Hepatocyte (in vitro differentiated cells): Measurements from ENCODE around the gene PTPN4. TPM values are rescaled to one million over a fixed set of nuclear protein-coding genes. Genes with fewer than 3 reads are reported as not detected.

Source experiments
- DNase-seq: peaks from one replicate; pipeline ENCODE4 v3.0.0-alpha.2; 2016; ENCODE audit warnings: low spot score
- H2AFZ ChIP-seq: fragments of 200-600 bp; sonication (generic); 2 replicates; pipeline ENCODE4 v1.6.0; 2016; ENCODE audit warnings: antibody characterized with exemption, mild to moderate bottlenecking
- H3K27ac ChIP-seq: fragments of 200-600 bp; sonication (generic); 2 replicates; pipeline ENCODE4 v1.5.1; 2016; ENCODE audit warnings: mild to moderate bottlenecking
- H3K27me3 ChIP-seq: fragments of 200-600 bp; sonication (generic); 2 replicates; pipeline ENCODE4 v1.6.1; 2016
- H3K36me3 ChIP-seq: fragments of 200-600 bp; sonication (generic); replicated peaks from 2 replicates; pipeline ENCODE4 v1.5.1; 2016; ENCODE audit warnings: low read depth; ENCODE audit not compliant: insufficient read depth
- H3K4me1 ChIP-seq: fragments of 200-600 bp; sonication (generic); 2 replicates; pipeline ENCODE4 v1.5.1; 2016; ENCODE audit warnings: mild to moderate bottlenecking, moderate library complexity; ENCODE audit not compliant: insufficient read depth
- H3K4me2 ChIP-seq: fragments of 200-600 bp; sonication (generic); 2 replicates; pipeline ENCODE4 v1.6.0; 2016
- H3K4me3 ChIP-seq: fragments of 200-600 bp; sonication (generic); 2 replicates; pipeline ENCODE4 v1.5.1; 2016; ENCODE audit warnings: mild to moderate bottlenecking
- H3K79me2 ChIP-seq: fragments of 200-600 bp; sonication (generic); 2 replicates; pipeline ENCODE4 v1.6.0; 2017; ENCODE audit warnings: mild to moderate bottlenecking
- H3K9me2 ChIP-seq: fragments of 200-600 bp; sonication (generic); replicated peaks from 2 replicates; pipeline ENCODE4 v1.6.0; 2017; ENCODE audit warnings: mild to moderate bottlenecking; ENCODE audit not compliant: insufficient read depth
- H3K9me3 ChIP-seq: fragments of 200-600 bp; sonication (generic); 2 replicates; pipeline ENCODE4 v1.5.1; 2016; ENCODE audit warnings: low read depth, mild to moderate bottlenecking
- H4K20me1 ChIP-seq: fragments of 200-600 bp; sonication (generic); 2 replicates; pipeline ENCODE4 v1.6.0; 2016; ENCODE audit warnings: mild to moderate bottlenecking; ENCODE audit not compliant: insufficient read depth, poor library complexity, severe bottlenecking
- EZH2 ChIP-seq: fragments of 200-600 bp; sonication (generic); IDR thresholded peaks from 2 replicates; pipeline ENCODE4 v1.6.1; 2016; ENCODE audit warnings: antibody characterized with exemption, mild to moderate bottlenecking, borderline replicate concordance
- EZH2phosphoT487 ChIP-seq: fragments of 200-600 bp; sonication (generic); IDR thresholded peaks from one replicate; pipeline ENCODE4 v1.6.1; 2018; ENCODE audit warnings: antibody characterized with exemption, mild to moderate bottlenecking, low read depth, moderate library complexity; ENCODE audit not compliant: unreplicated experiment, severe bottlenecking
- WGBS: methylation state at CpG from one replicate; pipeline ENCODE4 v1.1.6; 2016; ENCODE audit warnings: low lambda C conversion rate; ENCODE audit errors: missing lambda C conversion rate; 5-methylcytosine and 5-hydroxymethylcytosine counted together
- polyA plus RNA-seq: library from polyadenylated mRNA; unstranded; fragments of >200 nt; fragmentation: Nextera tagmentation; extraction: Ambion mirVana; gene quantifications from 2 replicates; pipeline ENCODE4 v1.2.1, GENCODE V29; 2016
- total RNA-seq: library from RNA; depleted of rRNA; stranded (reverse); fragments of >200 nt; gene quantifications from 2 replicates; pipeline ENCODE4 v1.2.3, GENCODE V29; 2014
- TF ChIP-seq, protein P1 (sequence below): fragments of 200-600 bp; sonication (generic); IDR thresholded peaks from 2 replicates; pipeline ENCODE4 v1.5.1; 2016; ENCODE audit warnings: antibody characterized with exemption, mild to moderate bottlenecking; ENCODE audit not compliant: poor library complexity

PTPN4 gene
- 15.5 and 26.4 TPM in 2 replicates for total RNA-seq
- polyA plus RNA-seq = 9.2 and 21.8 TPM in 2 replicates

- under 1% methylated on average over 51 of the region's 59 CpGs for WGBS
- H3K36me3 ChIP-seq = no peaks in the 10 kb centered on the region
- H2AFZ ChIP-seq = peak within 1 kb of the TSS; percentile 67
Measured at GRCh38 chr2:119759451-119760236, at the start of gene PTPN4. TSS of gene PTPN4 (plus strand) at chr2:119759922. CDS start at chr2:119809854, 49,932 bp downstream.

GRCh38 chr2:119710281-119710680 is 49.4 kb upstream of the PTPN4 start:
- 97% methylated on average over 8 of the region's 8 CpGs for WGBS

More at GRCh38 chr2:119759451-119760236, at the start of gene PTPN4:
- Histone ChIP-seq H4K20me1 (peaks cover 2% of the 10 kb centered on the region), H3K4me1 (peaks cover 12% of the 10 kb centered on the region), H3K4me2 (peak within 1 kb of the TSS; percentile 77), H3K27me3 (no peaks in the 10 kb centered on the region), H3K4me3 (peak within 1 kb of the TSS; percentile 70), H3K9me3 (no peaks in the 10 kb centered on the region), H3K27ac (peak within 1 kb of the TSS; percentile 88), H3K79me2 (peaks cover 39% of the 10 kb centered on the region), H3K9me2 (no peaks in the 10 kb centered on the region)
- no peak for TF ChIP-seq EZH2
- DNase-seq = peak; percentile 99

GRCh38 chr2:119711352-119711751 is 48.4 kb upstream of the PTPN4 start:
- H2AFZ ChIP-seq = no peak overlapping the region
- H4K20me1 ChIP-seq = no peaks in the 10 kb centered on the region
- 86% methylated on average over 9 of the region's 9 CpGs for WGBS
- TF ChIP-seq EZH2 (no peak), EZH2phosphoT487 (no peak)
- TF ChIP-seq, protein P1, sequence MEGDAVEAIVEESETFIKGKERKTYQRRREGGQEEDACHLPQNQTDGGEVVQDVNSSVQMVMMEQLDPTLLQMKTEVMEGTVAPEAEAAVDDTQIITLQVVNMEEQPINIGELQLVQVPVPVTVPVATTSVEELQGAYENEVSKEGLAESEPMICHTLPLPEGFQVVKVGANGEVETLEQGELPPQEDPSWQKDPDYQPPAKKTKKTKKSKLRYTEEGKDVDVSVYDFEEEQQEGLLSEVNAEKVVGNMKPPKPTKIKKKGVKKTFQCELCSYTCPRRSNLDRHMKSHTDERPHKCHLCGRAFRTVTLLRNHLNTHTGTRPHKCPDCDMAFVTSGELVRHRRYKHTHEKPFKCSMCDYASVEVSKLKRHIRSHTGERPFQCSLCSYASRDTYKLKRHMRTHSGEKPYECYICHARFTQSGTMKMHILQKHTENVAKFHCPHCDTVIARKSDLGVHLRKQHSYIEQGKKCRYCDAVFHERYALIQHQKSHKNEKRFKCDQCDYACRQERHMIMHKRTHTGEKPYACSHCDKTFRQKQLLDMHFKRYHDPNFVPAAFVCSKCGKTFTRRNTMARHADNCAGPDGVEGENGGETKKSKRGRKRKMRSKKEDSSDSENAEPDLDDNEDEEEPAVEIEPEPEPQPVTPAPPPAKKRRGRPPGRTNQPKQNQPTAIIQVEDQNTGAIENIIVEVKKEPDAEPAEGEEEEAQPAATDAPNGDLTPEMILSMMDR = no peak
- DNase-seq = no peak
- H3K4me1 ChIP-seq = no peaks in the 10 kb centered on the region
- H3K4me2 ChIP-seq = no peak overlapping the region
- H3K27me3 ChIP-seq = no peaks in the 10 kb centered on the region
- H3K36me3 ChIP-seq = no peaks in the 10 kb centered on the region
- no peaks in the 10 kb centered on the region for H3K9me3 ChIP-seq
- H3K79me2 ChIP-seq = no peaks in the 10 kb centered on the region
- H3K27ac ChIP-seq = no peak overlapping the region
- H3K4me3 ChIP-seq = no peak overlapping the region
- H3K9me2 ChIP-seq = no peaks in the 10 kb centered on the region

More at GRCh38 chr2:119710281-119710680, 49.4 kb upstream of the PTPN4 start:
- H3K9me2 ChIP-seq = no peaks in the 10 kb centered on the region
- no peak overlapping the region for H3K4me2 ChIP-seq
- H3K4me3 ChIP-seq = no peak overlapping the region
- H3K27ac ChIP-seq = no peak overlapping the region
- H2AFZ ChIP-seq = no peak overlapping the region
- H3K79me2 ChIP-seq = no peaks in the 10 kb centered on the region
- H3K9me3 ChIP-seq = no peaks in the 10 kb centered on the region
- TF ChIP-seq EZH2phosphoT487 (no peak), EZH2 (no peak)
- TF ChIP-seq, protein P1 = no peak
- no peak for DNase-seq
- H3K36me3 ChIP-seq = no peaks in the 10 kb centered on the region
- no peaks in the 10 kb centered on the region for H3K27me3 ChIP-seq
- H3K4me1 ChIP-seq = no peaks in the 10 kb centered on the region
- H4K20me1 ChIP-seq = no peaks in the 10 kb centered on the region

DNA sequence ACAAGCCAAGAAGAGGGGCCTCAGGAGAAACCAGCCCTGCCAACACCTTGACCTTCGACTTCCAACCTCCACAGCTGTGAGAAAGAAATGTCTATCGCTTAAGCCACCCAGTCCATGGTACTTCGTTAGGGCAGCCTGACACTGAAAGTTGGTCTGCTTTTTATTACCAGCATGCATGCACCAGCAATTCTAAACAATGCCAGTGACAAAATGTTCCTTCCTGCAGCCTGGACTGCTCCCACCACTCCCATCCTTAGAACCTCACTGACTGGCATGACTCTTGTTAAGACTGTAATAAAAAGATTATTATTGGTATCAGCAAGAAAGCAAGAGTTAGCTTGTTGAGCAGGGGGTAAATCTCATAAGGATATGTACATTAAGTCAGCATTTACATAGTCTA is 47.2 kb upstream of the PTPN4 start:
- H3K9me2 ChIP-seq = no peaks in the 10 kb centered on the region
- no peaks in the 10 kb centered on the region for H3K27me3 ChIP-seq
- 88% methylated on average over 3 of the region's 3 CpGs for WGBS
- H3K27ac ChIP-seq = no peak overlapping the region
- H3K4me2 ChIP-seq = no peak overlapping the region
- H3K79me2 ChIP-seq = no peaks in the 10 kb centered on the region
- H3K36me3 ChIP-seq = no peaks in the 10 kb centered on the region
- H3K4me1 ChIP-seq = no peaks in the 10 kb centered on the region
- no peaks in the 10 kb centered on the region for H3K9me3 ChIP-seq
- no peak overlapping the region for H2AFZ ChIP-seq
- no peaks in the 10 kb centered on the region for H4K20me1 ChIP-seq
- DNase-seq = no peak
- no peak overlapping the region for H3K4me3 ChIP-seq
- TF ChIP-seq EZH2phosphoT487 (no peak), EZH2 (no peak)
- TF ChIP-seq, protein P1 = no peak
